GM21737 (cell line): Measurements from ENCODE around the gene KNL1.
A peak's percentile ranks its signal among the peaks of the same experiment; 100 is the strongest.
"Not testable (repeated sequence)": the region's sequence is repeated elsewhere in the genome, so short reads cannot be mapped to it uniquely, and the experiment has no call there.

Source experiments
- ATAC-seq: cut with Tn5 transposase; IDR thresholded peaks from one replicate; pipeline ENCODE4 v1.9.1; 2021; ENCODE audit warnings: mild to moderate bottlenecking, moderate library complexity; ENCODE audit not compliant: unreplicated experiment

The KNL1 gene

GRCh38 chr15:40593588-40594428 lies at the start of gene KNL1:
KNL1 (plus strand) TSS chr15:40594249; CDS start chr15:40602932, 8,683 bp downstream.
- ATAC-seq = peak; percentile 62

- no peak for ATAC-seq
These were observed 48.6 kb upstream of the KNL1 start for GRCh38 chr15:40545457-40545856.

GRCh38 chr15:40548610-40549009 lies 45.4 kb upstream of the KNL1 start:
- ATAC-seq = no peak

- ATAC-seq = no peak
These were observed 44.2 kb upstream of the KNL1 start for GRCh38 chr15:40549894-40550293.

GRCh38 chr15:40550341-40551037 lies 43.6 kb upstream of the KNL1 start:
- ATAC-seq = peak; percentile 59

- ATAC-seq = no peak
These were observed 39.9 kb upstream of the KNL1 start for GRCh38 chr15:40554161-40554525.

- ATAC-seq = no peak
These were observed 38.2 kb upstream of the KNL1 start for GRCh38 chr15:40555876-40556275.

- ATAC-seq = no peak
These were observed 34.9 kb upstream of the KNL1 start for GRCh38 chr15:40558952-40559742.

- no peak for ATAC-seq
These were observed 31.4 kb upstream of the KNL1 start for GRCh38 chr15:40562691-40563090.

GRCh38 chr15:40563426-40563825 lies 30.6 kb upstream of the KNL1 start:
- no peak for ATAC-seq

- ATAC-seq = peak; percentile 90
These were observed 29.3 kb upstream of the KNL1 start, which contains the start of gene CCDC32 for GRCh38 chr15:40564591-40565332. CCDC32 (minus strand) TSS chr15:40565042; CDS start chr15:40563015, 2,027 bp downstream.

- no peak for ATAC-seq
These were observed 28.5 kb upstream of the KNL1 start for GRCh38 chr15:40565333-40566238.

- no peak for ATAC-seq
These were observed 26.9 kb upstream of the KNL1 start for GRCh38 chr15:40567111-40567510.

- peak; percentile 44 for ATAC-seq
These were observed 24.7 kb upstream of the KNL1 start, which contains the start of gene RPUSD2 for GRCh38 chr15:40569129-40569953. RPUSD2 (plus strand) TSS chr15:40569299; CDS start chr15:40569338, 39 bp downstream.

- no peak for ATAC-seq
These were observed 18.9 kb upstream of the KNL1 start for GRCh38 chr15:40575113-40575512.

GRCh38 chr15:40576914-40577313 lies 17.1 kb upstream of the KNL1 start:
- ATAC-seq = not testable (repeated sequence)

GRCh38 chr15:40578892-40579291 lies 15.2 kb upstream of the KNL1 start:
- no peak for ATAC-seq

- not testable (repeated sequence) for ATAC-seq
These were observed 12.3 kb upstream of the KNL1 start for GRCh38 chr15:40581796-40582195.
